ENCODE data around the gene GCC2. TPM values are rescaled to one million over a fixed set of nuclear protein-coding genes. Genes with fewer than 3 reads are reported as not detected.

GCC2 gene
- total RNA-seq, 2 donors from 2014 or later = 40.4 to 46.0 TPM

- no peak overlapping the region for H3K4me3 ChIP-seq
- H3K27me3 ChIP-seq (replicated peaks; ENCODE audit: insufficient read depth) = no peaks in the 10 kb centered on the region
- H3K27ac ChIP-seq = no peak overlapping the region
- no peak for TF ChIP-seq CTCF (IDR thresholded peaks at IDR 0.05)
- H3K4me1 ChIP-seq (ENCODE audit: control insufficient read depth in 1 of 2, low read depth in 2 of 2) = no peaks in the 10 kb centered on the region
- ATAC-seq (ENCODE audit: insufficient number of reproducible peaks, low FRiP score, low read depth) (no peak), DNase-seq (ENCODE audit: low spot score) (no peak)
- no peaks in the 10 kb centered on the region for H3K9me3 ChIP-seq
- H3K36me3 ChIP-seq = no peaks in the 10 kb centered on the region
Observed at GRCh38 chr2:108414945-108415344, 34.1 kb upstream of the GCC2 start.

GRCh38 chr2:108417254-108417653 lies 31.8 kb upstream of the GCC2 start:
- H3K36me3 ChIP-seq = no peaks in the 10 kb centered on the region
- no peaks in the 10 kb centered on the region for H3K4me1 ChIP-seq (ENCODE audit: control insufficient read depth in 1 of 2, low read depth in 2 of 2)
- H3K4me3 ChIP-seq = no peak overlapping the region
- no peaks in the 10 kb centered on the region for H3K27me3 ChIP-seq (replicated peaks; ENCODE audit: insufficient read depth)
- no peak for ATAC-seq (ENCODE audit: insufficient number of reproducible peaks, low FRiP score, low read depth)
- no peak overlapping the region for H3K27ac ChIP-seq
- DNase-seq (ENCODE audit: low spot score) = no peak
- TF ChIP-seq CTCF (IDR thresholded peaks at IDR 0.05) = no peak
- H3K9me3 ChIP-seq = no peaks in the 10 kb centered on the region

GRCh38 chr2:108418416-108418815 lies 30.6 kb upstream of the GCC2 start:
- Histone ChIP-seq H3K4me1 (ENCODE audit: control insufficient read depth in 1 of 2, low read depth in 2 of 2) (no peaks in the 10 kb centered on the region), H3K4me3 (no peak overlapping the region), H3K27ac (no peak overlapping the region), H3K9me3 (no peaks in the 10 kb centered on the region), H3K36me3 (no peaks in the 10 kb centered on the region), H3K27me3 (replicated peaks; ENCODE audit: insufficient read depth) (no peaks in the 10 kb centered on the region)
- no peak for TF ChIP-seq CTCF (IDR thresholded peaks at IDR 0.05)
- no peak for DNase-seq (ENCODE audit: low spot score)
- no peak for ATAC-seq (ENCODE audit: insufficient number of reproducible peaks, low FRiP score, low read depth)

GRCh38 chr2:108423067-108423466 lies 25.9 kb upstream of the GCC2 start:
- H3K4me3 ChIP-seq = no peak overlapping the region
- ATAC-seq (ENCODE audit: insufficient number of reproducible peaks, low FRiP score, low read depth) (no peak), DNase-seq (ENCODE audit: low spot score) (no peak)
- no peaks in the 10 kb centered on the region for H3K9me3 ChIP-seq
- TF ChIP-seq CTCF (IDR thresholded peaks at IDR 0.05) = no peak
- no peak overlapping the region for H3K27ac ChIP-seq
- no peaks in the 10 kb centered on the region for H3K27me3 ChIP-seq (replicated peaks; ENCODE audit: insufficient read depth)
- H3K4me1 ChIP-seq (ENCODE audit: control insufficient read depth in 1 of 2, low read depth in 2 of 2) = no peaks in the 10 kb centered on the region
- H3K36me3 ChIP-seq = no peaks in the 10 kb centered on the region

GRCh38 chr2:108423502-108424251 lies 25.3 kb upstream of the GCC2 start:
- DNase-seq (ENCODE audit: low spot score) = no peak
- no peak overlapping the region for H3K4me3 ChIP-seq
- no peak overlapping the region for H3K27ac ChIP-seq
- H3K36me3 ChIP-seq = no peaks in the 10 kb centered on the region
- no peaks in the 10 kb centered on the region for H3K9me3 ChIP-seq
- ATAC-seq (ENCODE audit: insufficient number of reproducible peaks, low FRiP score, low read depth) = no peak
- no peak for TF ChIP-seq CTCF (IDR thresholded peaks at IDR 0.05)
- H3K27me3 ChIP-seq (replicated peaks; ENCODE audit: insufficient read depth) = no peaks in the 10 kb centered on the region
- H3K4me1 ChIP-seq (ENCODE audit: control insufficient read depth in 1 of 2, low read depth in 2 of 2) = no peaks in the 10 kb centered on the region
